ENCODE data around the gene HLA-DRB1.

HLA-DRB1 gene

DNA sequence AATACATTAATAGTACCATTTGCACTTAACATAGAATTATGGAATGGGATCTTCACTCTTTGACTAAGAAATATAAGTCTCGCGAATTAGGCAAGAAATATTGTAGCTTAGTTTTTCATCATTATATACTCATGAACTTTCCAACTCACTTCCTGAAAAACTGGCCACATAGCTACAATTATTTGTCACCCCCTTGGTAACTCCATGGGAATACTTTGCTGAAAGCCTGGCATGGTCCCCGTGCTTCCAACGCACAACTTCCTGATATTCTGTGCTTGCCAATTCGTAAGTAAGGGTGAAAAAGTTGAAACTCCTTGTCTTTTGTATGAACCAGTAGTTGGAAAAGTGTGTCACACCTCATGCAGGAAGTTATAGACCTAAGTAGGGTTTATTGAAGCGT, 23.8 kb upstream of the HLA-DRB1 start:
- H3K27ac ChIP-seq, result no peak overlapping the region
- intact Hi-C loops (cut with DNase I; ENCODE audit: low total_unique reads), result no loop called here
- no peak for DNase-seq

DNA sequence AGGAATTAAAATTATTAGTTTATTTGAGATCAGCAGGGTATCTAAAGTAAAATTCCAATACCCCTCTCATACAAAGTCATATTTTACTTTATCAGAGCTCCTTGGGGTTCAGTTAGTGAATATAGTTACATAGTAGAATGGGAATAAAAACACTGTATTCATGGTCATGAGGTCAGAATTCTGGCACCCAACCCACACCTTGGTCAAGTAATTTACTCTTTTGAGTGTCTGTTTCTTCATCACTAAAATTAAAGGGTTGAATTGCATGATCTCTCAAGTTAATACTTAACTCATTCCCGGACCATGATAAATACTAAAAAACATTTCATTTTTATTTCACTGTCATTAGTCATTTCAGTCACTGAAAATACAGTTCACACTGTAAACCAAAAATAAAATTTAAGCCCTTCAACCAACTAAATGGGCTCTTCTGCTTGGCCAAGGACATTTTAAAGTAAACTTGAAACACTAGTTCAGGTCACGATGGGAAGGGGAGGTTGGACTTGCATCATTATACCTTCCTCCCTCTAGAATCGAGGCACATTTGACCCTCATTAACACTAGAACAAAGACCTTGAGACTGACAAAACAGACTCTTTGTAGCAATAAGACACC, 21.1 kb upstream of the HLA-DRB1 start:
- TF ChIP-seq, protein P1, sequence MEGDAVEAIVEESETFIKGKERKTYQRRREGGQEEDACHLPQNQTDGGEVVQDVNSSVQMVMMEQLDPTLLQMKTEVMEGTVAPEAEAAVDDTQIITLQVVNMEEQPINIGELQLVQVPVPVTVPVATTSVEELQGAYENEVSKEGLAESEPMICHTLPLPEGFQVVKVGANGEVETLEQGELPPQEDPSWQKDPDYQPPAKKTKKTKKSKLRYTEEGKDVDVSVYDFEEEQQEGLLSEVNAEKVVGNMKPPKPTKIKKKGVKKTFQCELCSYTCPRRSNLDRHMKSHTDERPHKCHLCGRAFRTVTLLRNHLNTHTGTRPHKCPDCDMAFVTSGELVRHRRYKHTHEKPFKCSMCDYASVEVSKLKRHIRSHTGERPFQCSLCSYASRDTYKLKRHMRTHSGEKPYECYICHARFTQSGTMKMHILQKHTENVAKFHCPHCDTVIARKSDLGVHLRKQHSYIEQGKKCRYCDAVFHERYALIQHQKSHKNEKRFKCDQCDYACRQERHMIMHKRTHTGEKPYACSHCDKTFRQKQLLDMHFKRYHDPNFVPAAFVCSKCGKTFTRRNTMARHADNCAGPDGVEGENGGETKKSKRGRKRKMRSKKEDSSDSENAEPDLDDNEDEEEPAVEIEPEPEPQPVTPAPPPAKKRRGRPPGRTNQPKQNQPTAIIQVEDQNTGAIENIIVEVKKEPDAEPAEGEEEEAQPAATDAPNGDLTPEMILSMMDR (IDR thresholded peaks at IDR 0.05), result no peak
- intact Hi-C loops (cut with DNase I; ENCODE audit: low total_unique reads), result no loop called here
- Histone ChIP-seq H3K36me3 (no peaks in the 10 kb centered on the region), H3K27ac (no peak overlapping the region), H3K27me3 (no peaks in the 10 kb centered on the region), H3K4me1 (no peaks in the 10 kb centered on the region), H3K4me3 (no peak overlapping the region), H3K9me3 (no peaks in the 10 kb centered on the region)
- no peak for DNase-seq

More for the DNA sequence above, 23.8 kb upstream of the HLA-DRB1 start:
- TF ChIP-seq, protein P1 (IDR thresholded peaks at IDR 0.05), result no peak
- Histone ChIP-seq H3K4me3 (no peak overlapping the region), H3K36me3 (no peaks in the 10 kb centered on the region), H3K9me3 (peaks cover 0 to 3% (median 0%) of the 10 kb centered on the region in 3 donors), H3K27me3 (no peaks in the 10 kb centered on the region), H3K4me1 (no peaks in the 10 kb centered on the region)

DNA sequence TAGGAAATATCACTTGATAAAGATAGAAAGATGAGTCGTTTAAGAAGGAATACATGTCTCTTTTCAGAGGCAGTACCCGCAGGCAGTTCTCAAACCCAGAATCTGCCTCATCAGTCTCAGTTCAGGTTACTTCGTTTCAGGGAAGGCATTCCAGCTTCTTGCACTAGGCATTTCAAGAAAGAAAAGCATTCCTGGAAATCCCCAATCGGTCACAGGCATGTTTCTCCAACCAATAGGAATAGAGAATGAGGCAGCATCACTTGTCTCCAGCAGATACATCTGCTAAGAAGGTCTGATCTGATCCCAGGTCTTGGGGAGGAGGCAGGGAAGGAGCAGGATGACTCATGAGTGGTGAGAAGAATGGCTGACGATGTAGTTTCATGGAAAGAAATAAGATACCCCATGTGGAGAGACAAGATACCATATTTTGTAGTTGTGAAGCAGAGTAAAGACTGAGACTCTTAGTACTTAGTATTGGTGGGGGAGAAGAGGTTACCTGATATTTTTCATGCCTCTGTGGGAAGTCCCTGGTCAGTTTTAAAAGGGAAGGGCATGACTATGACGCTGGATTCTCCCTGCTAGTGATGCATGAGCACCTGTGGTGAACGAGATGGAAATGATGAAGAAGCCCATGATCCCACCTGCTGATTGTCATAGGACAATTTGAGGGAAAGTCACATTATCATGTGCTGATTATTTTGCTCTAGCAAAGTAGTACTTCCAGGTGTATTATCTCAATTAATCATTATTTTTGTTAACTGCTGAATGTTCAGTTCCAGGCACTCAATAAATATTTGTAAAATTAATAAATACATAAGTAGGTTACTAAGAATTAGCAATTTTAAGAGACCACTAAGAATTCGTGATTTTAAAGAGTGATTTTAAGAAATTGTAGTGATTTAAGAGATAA, 20.3 kb upstream of the HLA-DRB1 start:
- no peaks in the 10 kb centered on the region for H3K27me3 ChIP-seq
- TF ChIP-seq, protein P1 (IDR thresholded peaks at IDR 0.05), result no peak
- no peaks in the 10 kb centered on the region for H3K4me1 ChIP-seq
- intact Hi-C loops (cut with DNase I; ENCODE audit: low total_unique reads), result loop anchor here (5.0 kb wide), 1 partner anchor 968 kb away; no protein-coding TSS in a partner anchor
- H3K27ac ChIP-seq, result no peak overlapping the region
- DNase-seq, result peak in 1 of 2 donors; percentile 19
- no peak overlapping the region for H3K4me3 ChIP-seq
- no peaks in the 10 kb centered on the region for H3K36me3 ChIP-seq
- H3K9me3 ChIP-seq, result no peaks in the 10 kb centered on the region

DNA sequence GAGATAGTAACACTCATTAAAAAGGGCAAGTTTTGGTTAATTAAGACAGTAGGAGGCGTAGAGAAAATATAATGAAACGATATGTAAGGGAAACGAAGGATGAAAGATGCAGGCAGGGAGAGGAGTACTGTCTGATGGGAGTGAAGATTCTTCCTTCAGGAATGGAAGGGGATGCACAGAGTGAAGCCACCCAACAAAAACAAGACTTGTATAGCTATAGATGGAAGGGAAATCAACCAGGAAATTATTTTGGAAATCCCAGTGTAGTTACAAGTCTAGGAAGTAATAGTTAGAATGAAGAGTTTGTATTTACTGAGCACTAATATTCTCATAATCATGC, 19.7 kb upstream of the HLA-DRB1 start:
- no peak overlapping the region for H3K27ac ChIP-seq

DNA sequence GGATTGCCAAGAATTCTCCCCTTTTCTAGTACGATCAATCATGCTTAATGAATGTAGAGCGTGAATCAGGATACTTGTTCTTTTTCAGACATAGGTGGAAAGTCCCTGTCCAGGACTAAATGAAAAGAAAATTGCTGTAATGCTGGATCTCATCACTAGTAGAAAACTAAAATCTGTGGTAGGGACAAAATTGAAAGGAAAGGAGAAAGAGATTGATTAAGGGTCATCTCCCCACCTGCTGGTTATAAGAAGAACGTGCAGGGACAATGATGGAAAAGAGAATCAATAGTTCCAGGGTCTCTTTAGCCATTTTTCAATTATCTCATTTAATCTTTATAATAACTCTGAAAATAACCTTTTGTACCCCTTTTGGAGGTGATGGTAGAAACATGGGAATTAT, 18.7 kb upstream of the HLA-DRB1 start:
- intact Hi-C loops (cut with DNase I; ENCODE audit: low total_unique reads), result loop anchor here (5.0 kb wide), 1 partner anchor 966 kb away; no protein-coding TSS in a partner anchor
- H3K27me3 ChIP-seq, result no peaks in the 10 kb centered on the region
- DNase-seq, result no peak
- no peaks in the 10 kb centered on the region for H3K36me3 ChIP-seq
- H3K27ac ChIP-seq, result no peak overlapping the region
- H3K9me3 ChIP-seq, result no peaks in the 10 kb centered on the region
- TF ChIP-seq, protein P1 (IDR thresholded peaks at IDR 0.05), result no peak
- H3K4me1 ChIP-seq, result no peaks in the 10 kb centered on the region
- H3K4me3 ChIP-seq, result no peak overlapping the region

More for the DNA sequence above, 19.7 kb upstream of the HLA-DRB1 start:
- Histone ChIP-seq H3K9me3 (no peaks in the 10 kb centered on the region), H3K4me3 (no peak overlapping the region), H3K4me1 (no peaks in the 10 kb centered on the region), H3K36me3 (no peaks in the 10 kb centered on the region), H3K27me3 (no peaks in the 10 kb centered on the region)
- intact Hi-C loops (cut with DNase I; ENCODE audit: low total_unique reads), result loop anchor here (5.0 kb wide), 1 partner anchor 967 kb away; no protein-coding TSS in a partner anchor
- no peak for DNase-seq
- TF ChIP-seq, protein P1 (IDR thresholded peaks at IDR 0.05), result no peak

Measured in tibial artery (tissue), 4 donors.